Activated effector memory CD4-positive, alpha-beta T cell treated with Interleukin-2 at 50 U/mL for 16 hours (primary cell): Measurements from ENCODE around the gene CPM.
"Not testable (repeated sequence)": the region's sequence is repeated elsewhere in the genome, so short reads cannot be mapped to it uniquely, and the experiment has no call there.

Experiments
- DNase-seq: peaks from one replicate; pipeline ENCODE4 v3.0.0-alpha.2; 2020

Gene CPM

GRCh38 chr12:68844788-68845695, 87.9 kb downstream of the CPM start:
- no peak for DNase-seq

GRCh38 chr12:68844318-68844745, 88.6 kb downstream of the CPM start:
- no peak for DNase-seq

- DNase-seq, result no peak
These were observed 90.0 kb downstream of the CPM start for GRCh38 chr12:68842784-68843567.

GRCh38 chr12:68842123-68842522, 90.8 kb downstream of the CPM start:
- DNase-seq, result no peak

GRCh38 chr12:68841717-68842116, 91.3 kb downstream of the CPM start:
- no peak for DNase-seq

- DNase-seq, result not testable (repeated sequence)
These were observed 91.8 kb downstream of the CPM start for GRCh38 chr12:68841175-68841574.

GRCh38 chr12:68839183-68840147, 93.5 kb downstream of the CPM start:
- DNase-seq, result no peak

GRCh38 chr12:68838046-68838886, 94.7 kb downstream of the CPM start:
- DNase-seq, result no peak

- no peak for DNase-seq
These were observed 95.8 kb downstream of the CPM start for GRCh38 chr12:68837215-68837614.

GRCh38 chr12:68835333-68835908, 97.5 kb downstream of the CPM start:
- DNase-seq, result no peak

GRCh38 chr12:68833508-68833907, 99.5 kb downstream of the CPM start:
- DNase-seq, result no peak

GRCh38 chr12:68832504-68832867, 100.5 kb downstream of the CPM start:
- no peak for DNase-seq

- DNase-seq, result no peak
These were observed 101.0 kb downstream of the CPM start for GRCh38 chr12:68831751-68832503.

GRCh38 chr12:68831272-68831671, 101.7 kb downstream of the CPM start:
- no peak for DNase-seq

GRCh38 chr12:68828672-68829068, 104.3 kb downstream of the CPM start:
- DNase-seq, result no peak

GRCh38 chr12:68827895-68828671, 104.9 kb downstream of the CPM start:
- DNase-seq, result no peak

- no peak for DNase-seq
These were observed 107.3 kb downstream of the CPM start for GRCh38 chr12:68825569-68826217.

GRCh38 chr12:68824597-68825250, 108.2 kb downstream of the CPM start:
- no peak for DNase-seq

GRCh38 chr12:68824131-68824530, 108.8 kb downstream of the CPM start:
- no peak for DNase-seq
